Measurements from ENCODE around the gene ARL8A.

GRCh38 chr1:202162047-202162417, 17.5 kb upstream of the ARL8A start:
- TF ChIP-seq, protein P1, sequence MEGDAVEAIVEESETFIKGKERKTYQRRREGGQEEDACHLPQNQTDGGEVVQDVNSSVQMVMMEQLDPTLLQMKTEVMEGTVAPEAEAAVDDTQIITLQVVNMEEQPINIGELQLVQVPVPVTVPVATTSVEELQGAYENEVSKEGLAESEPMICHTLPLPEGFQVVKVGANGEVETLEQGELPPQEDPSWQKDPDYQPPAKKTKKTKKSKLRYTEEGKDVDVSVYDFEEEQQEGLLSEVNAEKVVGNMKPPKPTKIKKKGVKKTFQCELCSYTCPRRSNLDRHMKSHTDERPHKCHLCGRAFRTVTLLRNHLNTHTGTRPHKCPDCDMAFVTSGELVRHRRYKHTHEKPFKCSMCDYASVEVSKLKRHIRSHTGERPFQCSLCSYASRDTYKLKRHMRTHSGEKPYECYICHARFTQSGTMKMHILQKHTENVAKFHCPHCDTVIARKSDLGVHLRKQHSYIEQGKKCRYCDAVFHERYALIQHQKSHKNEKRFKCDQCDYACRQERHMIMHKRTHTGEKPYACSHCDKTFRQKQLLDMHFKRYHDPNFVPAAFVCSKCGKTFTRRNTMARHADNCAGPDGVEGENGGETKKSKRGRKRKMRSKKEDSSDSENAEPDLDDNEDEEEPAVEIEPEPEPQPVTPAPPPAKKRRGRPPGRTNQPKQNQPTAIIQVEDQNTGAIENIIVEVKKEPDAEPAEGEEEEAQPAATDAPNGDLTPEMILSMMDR (IDR thresholded peaks at IDR 0.05 in 4 of 5, conservative IDR thresholded peaks at IDR 0.05 in 1 of 5), result no peak
- no peak for TF ChIP-seq POLR2A (IDR thresholded peaks at IDR 0.05)

All from gastrocnemius medialis (tissue), 4 donors.